Measurements from ENCODE around the gene RAB30.

RAB30 gene

DNA sequence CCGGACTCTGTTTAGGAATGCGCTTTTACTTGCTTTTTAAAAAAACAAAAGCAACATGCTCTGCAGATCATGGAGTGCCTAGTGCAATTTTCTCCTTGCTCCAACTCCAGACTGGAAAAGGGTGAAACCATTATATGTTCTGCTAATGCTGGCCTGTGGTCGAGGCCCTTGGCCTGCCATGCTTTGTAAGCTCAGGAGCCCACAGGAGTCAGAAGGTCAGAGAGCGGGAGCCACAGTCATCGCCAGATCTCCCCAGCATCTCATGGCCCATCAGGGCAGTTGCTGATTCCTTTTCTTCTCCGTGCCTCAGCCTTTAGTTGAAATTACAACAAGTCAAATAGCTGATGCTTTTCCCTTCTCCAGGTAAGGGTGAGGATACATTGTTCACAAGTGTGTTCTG, 89.8 kb downstream of the RAB30 start:
- no peak overlapping the region for H2BK5ac ChIP-seq (ENCODE audit: low read length)
- no peak overlapping the region for H3K4me3 ChIP-seq (ENCODE audit: low read length in 2 of 2)
- H2BK15ac ChIP-seq (ENCODE audit: low read length): no peak overlapping the region
- no peak for DNase-seq (ENCODE audit: low spot score)
- H3K9me3 ChIP-seq (replicated peaks in 1 of 2; ENCODE audit: control insufficient read depth in 2 of 2, insufficient read depth in 1 of 2, low read depth in 1 of 2, low read length in 2 of 2): no peaks in the 10 kb centered on the region
- H2BK12ac ChIP-seq (ENCODE audit: low read length): no peak overlapping the region
- H2AFZ ChIP-seq (ENCODE audit: low read length): no peak overlapping the region
- H3K4ac ChIP-seq (ENCODE audit: low read length): no peak overlapping the region
- H3K27ac ChIP-seq (replicated peaks; ENCODE audit: low read length): no peak overlapping the region
- no peak overlapping the region for H4K8ac ChIP-seq (ENCODE audit: low read depth, low read length)
- H2BK120ac ChIP-seq (ENCODE audit: low read depth, low read length): no peak overlapping the region
- no peak overlapping the region for H2AK5ac ChIP-seq (ENCODE audit: low read depth, low read length)
- H3K79me1 ChIP-seq (ENCODE audit: low read depth, low read length): no peaks in the 10 kb centered on the region
- no peak overlapping the region for H3K14ac ChIP-seq (ENCODE audit: low read length)
- peaks cover 0 to 5% of the 10 kb centered on the region in 2 donors for H3K4me1 ChIP-seq (ENCODE audit: control insufficient read depth in 2 of 2, insufficient read depth in 1 of 2, low read depth in 1 of 2, low read length in 2 of 2)
- H3K18ac ChIP-seq (ENCODE audit: low read length): no peak overlapping the region
- H3K9ac ChIP-seq (ENCODE audit: low read depth, low read length, poor library complexity): no peak overlapping the region
- H4K91ac ChIP-seq (ENCODE audit: low read depth, low read length, poor library complexity): no peak overlapping the region
- H3K4me2 ChIP-seq (ENCODE audit: insufficient read depth, low read length, poor library complexity, severe bottlenecking): no peak overlapping the region
- WGBS, 2 donors (ENCODE audit: extremely low coverage in 2 of 2, insufficient read length in 2 of 2, insufficient replicate concordance in 1 of 2): no CpG with 5 or more reads among the region's 6 CpGs
- no peaks in the 10 kb centered on the region for H3K27me3 ChIP-seq (ENCODE audit: control insufficient read depth in 3 of 3, insufficient read depth in 3 of 3, low read depth in 1 of 3, low read length in 3 of 3)
- H3K36me3 ChIP-seq (replicated peaks in 1 of 2; ENCODE audit: control insufficient read depth in 2 of 2, insufficient read depth in 2 of 2, low read length in 2 of 2): no peaks in the 10 kb centered on the region
- H3K23ac ChIP-seq (ENCODE audit: low read depth, low read length, poor library complexity): no peak overlapping the region

DNA sequence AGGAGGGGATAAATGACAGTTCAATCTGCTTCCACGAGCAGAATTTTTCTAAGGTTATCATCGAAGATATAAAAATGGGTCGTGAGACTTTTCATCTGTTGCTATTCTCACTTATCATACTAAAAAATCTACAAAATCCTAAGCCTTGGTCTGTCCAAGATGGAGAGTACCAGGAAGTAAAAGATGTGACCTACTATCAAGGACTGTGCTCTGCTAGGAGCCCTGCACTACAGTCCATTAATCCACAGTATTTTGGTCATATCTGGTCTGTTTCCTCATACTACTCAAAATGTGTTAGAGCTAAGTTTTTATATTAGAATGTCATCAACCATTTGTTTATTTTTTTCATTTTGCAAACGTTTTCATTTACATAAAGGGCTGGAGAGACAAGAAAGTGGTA, 90.8 kb downstream of the RAB30 start:
- Histone ChIP-seq H3K4ac (ENCODE audit: low read length) (no peak overlapping the region), H2BK5ac (ENCODE audit: low read length) (no peak overlapping the region), H3K36me3 (replicated peaks in 1 of 2; ENCODE audit: control insufficient read depth in 2 of 2, insufficient read depth in 2 of 2, low read length in 2 of 2) (no peaks in the 10 kb centered on the region), H3K79me1 (ENCODE audit: low read depth, low read length) (no peaks in the 10 kb centered on the region), H4K8ac (ENCODE audit: low read depth, low read length) (no peak overlapping the region), H3K9me3 (replicated peaks in 1 of 2; ENCODE audit: control insufficient read depth in 2 of 2, insufficient read depth in 1 of 2, low read depth in 1 of 2, low read length in 2 of 2) (no peaks in the 10 kb centered on the region), H3K4me3 (ENCODE audit: low read length in 2 of 2) (no peak overlapping the region), H3K27me3 (ENCODE audit: control insufficient read depth in 3 of 3, insufficient read depth in 3 of 3, low read depth in 1 of 3, low read length in 3 of 3) (no peaks in the 10 kb centered on the region), H3K14ac (ENCODE audit: low read length) (no peak overlapping the region), H3K4me2 (ENCODE audit: insufficient read depth, low read length, poor library complexity, severe bottlenecking) (no peak overlapping the region), H3K27ac (replicated peaks; ENCODE audit: low read length) (no peak overlapping the region), H3K18ac (ENCODE audit: low read length) (no peak overlapping the region), H3K4me1 (ENCODE audit: control insufficient read depth in 2 of 2, insufficient read depth in 1 of 2, low read depth in 1 of 2, low read length in 2 of 2) (peaks cover 0 to 5% of the 10 kb centered on the region in 2 donors), H2BK15ac (ENCODE audit: low read length) (no peak overlapping the region), H2AK5ac (ENCODE audit: low read depth, low read length) (no peak overlapping the region), H4K91ac (ENCODE audit: low read depth, low read length, poor library complexity) (no peak overlapping the region), H3K23ac (ENCODE audit: low read depth, low read length, poor library complexity) (no peak overlapping the region), H2AFZ (ENCODE audit: low read length) (no peak overlapping the region), H3K9ac (ENCODE audit: low read depth, low read length, poor library complexity) (no peak overlapping the region), H2BK12ac (ENCODE audit: low read length) (no peak overlapping the region), H2BK120ac (ENCODE audit: low read depth, low read length) (no peak overlapping the region)
- DNase-seq (ENCODE audit: low spot score): no peak
- WGBS, 2 donors (ENCODE audit: extremely low coverage in 2 of 2, insufficient read length in 2 of 2, insufficient replicate concordance in 1 of 2): no CpG with 5 or more reads among the region's 4 CpGs

DNA sequence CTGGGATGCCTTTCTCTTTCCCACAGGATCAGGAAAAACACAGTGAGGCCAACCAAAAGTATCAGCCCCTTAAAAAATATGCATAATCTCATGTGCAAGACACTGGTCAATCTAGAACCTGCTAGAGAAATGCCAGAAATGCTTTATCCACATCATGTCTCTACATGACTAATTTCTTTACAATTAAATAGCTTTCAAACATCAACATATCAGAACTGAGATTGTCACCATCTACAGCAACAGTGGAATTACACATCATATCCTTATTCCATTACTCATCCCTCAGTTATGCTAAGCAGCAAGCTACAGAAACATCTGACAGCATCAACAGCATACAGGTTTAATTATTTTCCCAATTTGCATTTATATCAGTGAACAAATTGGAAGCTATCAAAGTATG, 91.4 kb downstream of the RAB30 start:
- Histone ChIP-seq H3K4ac (ENCODE audit: low read length) (no peak overlapping the region), H3K14ac (ENCODE audit: low read length) (no peak overlapping the region), H3K4me2 (ENCODE audit: insufficient read depth, low read length, poor library complexity, severe bottlenecking) (no peak overlapping the region), H3K9ac (ENCODE audit: low read depth, low read length, poor library complexity) (no peak overlapping the region), H3K4me1 (ENCODE audit: control insufficient read depth in 2 of 2, insufficient read depth in 1 of 2, low read depth in 1 of 2, low read length in 2 of 2) (peaks cover 0 to 5% of the 10 kb centered on the region in 2 donors), H4K8ac (ENCODE audit: low read depth, low read length) (no peak overlapping the region), H3K18ac (ENCODE audit: low read length) (no peak overlapping the region), H3K23ac (ENCODE audit: low read depth, low read length, poor library complexity) (no peak overlapping the region), H3K36me3 (replicated peaks in 1 of 2; ENCODE audit: control insufficient read depth in 2 of 2, insufficient read depth in 2 of 2, low read length in 2 of 2) (no peaks in the 10 kb centered on the region), H3K79me1 (ENCODE audit: low read depth, low read length) (no peaks in the 10 kb centered on the region), H3K27me3 (ENCODE audit: control insufficient read depth in 3 of 3, insufficient read depth in 3 of 3, low read depth in 1 of 3, low read length in 3 of 3) (no peaks in the 10 kb centered on the region), H2BK15ac (ENCODE audit: low read length) (no peak overlapping the region), H3K4me3 (ENCODE audit: low read length in 2 of 2) (no peak overlapping the region), H2BK12ac (ENCODE audit: low read length) (no peak overlapping the region), H3K9me3 (replicated peaks in 1 of 2; ENCODE audit: control insufficient read depth in 2 of 2, insufficient read depth in 1 of 2, low read depth in 1 of 2, low read length in 2 of 2) (no peaks in the 10 kb centered on the region), H2BK120ac (ENCODE audit: low read depth, low read length) (no peak overlapping the region), H4K91ac (ENCODE audit: low read depth, low read length, poor library complexity) (no peak overlapping the region), H2AK5ac (ENCODE audit: low read depth, low read length) (no peak overlapping the region), H3K27ac (replicated peaks; ENCODE audit: low read length) (no peak overlapping the region), H2AFZ (ENCODE audit: low read length) (no peak overlapping the region), H2BK5ac (ENCODE audit: low read length) (no peak overlapping the region)
- no peak for DNase-seq (ENCODE audit: low spot score)

GRCh38 chr11:82979824-82980223, 91.9 kb downstream of the RAB30 start:
- no peak overlapping the region for H3K27ac ChIP-seq (replicated peaks; ENCODE audit: low read length)
- no peaks in the 10 kb centered on the region for H3K36me3 ChIP-seq (replicated peaks in 1 of 2; ENCODE audit: control insufficient read depth in 2 of 2, insufficient read depth in 2 of 2, low read length in 2 of 2)

More at GRCh38 chr11:82979824-82980223, 91.9 kb downstream of the RAB30 start:
- Histone ChIP-seq H2BK12ac (ENCODE audit: low read length) (no peak overlapping the region), H3K14ac (ENCODE audit: low read length) (no peak overlapping the region), H3K18ac (ENCODE audit: low read length) (no peak overlapping the region), H3K4me1 (ENCODE audit: control insufficient read depth in 2 of 2, insufficient read depth in 1 of 2, low read depth in 1 of 2, low read length in 2 of 2) (peaks cover 0 to 5% of the 10 kb centered on the region in 2 donors), H2BK120ac (ENCODE audit: low read depth, low read length) (no peak overlapping the region), H3K23ac (ENCODE audit: low read depth, low read length, poor library complexity) (no peak overlapping the region), H4K91ac (ENCODE audit: low read depth, low read length, poor library complexity) (no peak overlapping the region), H3K4me2 (ENCODE audit: insufficient read depth, low read length, poor library complexity, severe bottlenecking) (no peak overlapping the region), H2AFZ (ENCODE audit: low read length) (no peak overlapping the region), H2BK5ac (ENCODE audit: low read length) (no peak overlapping the region), H2AK5ac (ENCODE audit: low read depth, low read length) (no peak overlapping the region), H3K9ac (ENCODE audit: low read depth, low read length, poor library complexity) (no peak overlapping the region), H3K4ac (ENCODE audit: low read length) (no peak overlapping the region), H3K4me3 (ENCODE audit: low read length in 2 of 2) (no peak overlapping the region), H3K79me1 (ENCODE audit: low read depth, low read length) (no peaks in the 10 kb centered on the region), H2BK15ac (ENCODE audit: low read length) (no peak overlapping the region), H4K8ac (ENCODE audit: low read depth, low read length) (no peak overlapping the region), H3K27me3 (ENCODE audit: control insufficient read depth in 3 of 3, insufficient read depth in 3 of 3, low read depth in 1 of 3, low read length in 3 of 3) (no peaks in the 10 kb centered on the region), H3K9me3 (replicated peaks in 1 of 2; ENCODE audit: control insufficient read depth in 2 of 2, insufficient read depth in 1 of 2, low read depth in 1 of 2, low read length in 2 of 2) (no peaks in the 10 kb centered on the region)
- DNase-seq (ENCODE audit: low spot score): no peak
